Neural crest cell (in vitro differentiated cells): ENCODE measurements around the gene MRI1. TPM values are rescaled to one million over a fixed set of nuclear protein-coding genes. Genes with fewer than 3 reads are reported as not detected.
A peak's percentile ranks its signal among the peaks of the same experiment; 100 is the strongest.

Experiments
- DNase-seq: peaks from one replicate; pipeline ENCODE4 v3.0.0; 2021; ENCODE audit warnings: low read depth, mixed read lengths, low spot score
- H3K27ac Mint-ChIP-seq: one replicate; pipeline ENCODE4 v1.8.0; 2021; ENCODE audit warnings: mild to moderate bottlenecking, mixed read lengths; ENCODE audit not compliant: unreplicated experiment
- H3K27me3 Mint-ChIP-seq: 2 replicates; pipeline ENCODE4 v1.8.0; 2021; ENCODE audit warnings: low read depth, mild to moderate bottlenecking, mixed read lengths
- H3K36me3 Mint-ChIP-seq: 2 replicates; pipeline ENCODE4 v1.8.0; 2021; ENCODE audit warnings: low read depth, mild to moderate bottlenecking, mixed read lengths
- H3K4me1 Mint-ChIP-seq: 2 replicates; pipeline ENCODE4 v1.8.0; 2021; ENCODE audit warnings: mixed read lengths
- H3K4me3 Mint-ChIP-seq: one replicate; pipeline ENCODE4 v1.8.0; 2021; ENCODE audit warnings: mild to moderate bottlenecking, mixed read lengths
- H3K9me3 Mint-ChIP-seq: 2 replicates; pipeline ENCODE4 v1.8.0; 2021; ENCODE audit warnings: mixed read lengths
- CTCF ChIP-seq: fragments of 200-600 bp; sonication (generic); conservative IDR thresholded peaks from 2 replicates; pipeline ENCODE4 v1.5.0; 2021; ENCODE audit warnings: antibody characterized with exemption, mild to moderate bottlenecking
- total RNA-seq: library from RNA; stranded (reverse); gene quantifications from 2 replicates; pipeline ENCODE4 v1.2.1, GENCODE V29; 2021

MRI1 gene
- total RNA-seq, 1 donor from 2014 or later, result 24.0 TPM

- Mint-ChIP-seq H3K4me3 (peak overlapping the region; percentile 93), H3K27me3 (no peaks in the 10 kb centered on the region), H3K9me3 (no peaks in the 10 kb centered on the region), H3K27ac (no peak overlapping the region), H3K36me3 (peaks cover 10% of the 10 kb centered on the region), H3K4me1 (peaks cover 12% of the 10 kb centered on the region)
- no peak for DNase-seq
- no peak for TF ChIP-seq CTCF
These were observed 1.8 kb downstream of the MRI1 start for GRCh38 chr19:13766095-13766481.

DNA sequence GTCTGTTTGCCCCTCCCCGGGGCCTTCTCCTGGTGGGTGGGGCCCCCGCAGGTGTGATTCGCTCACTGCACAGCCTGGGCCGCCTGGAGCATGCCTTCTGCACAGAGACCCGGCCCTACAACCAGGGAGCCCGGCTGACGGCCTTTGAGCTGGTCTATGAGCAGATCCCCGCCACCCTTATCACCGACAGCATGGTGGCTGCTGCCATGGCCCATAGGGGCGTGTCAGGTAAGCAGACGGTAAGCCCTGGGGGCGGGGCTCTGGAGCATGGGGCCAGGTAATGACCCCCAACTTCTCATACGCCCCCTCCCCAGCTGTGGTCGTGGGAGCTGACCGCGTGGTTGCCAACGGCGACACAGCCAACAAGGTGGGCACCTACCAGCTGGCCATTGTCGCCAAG lies 4.2 kb downstream of the MRI1 start:
- Mint-ChIP-seq H3K9me3 (no peaks in the 10 kb centered on the region), H3K4me3 (no peak overlapping the region), H3K27me3 (no peaks in the 10 kb centered on the region), H3K4me1 (peaks cover 12% of the 10 kb centered on the region), H3K27ac (no peak overlapping the region), H3K36me3 (peaks cover 6% of the 10 kb centered on the region)
- no peak for DNase-seq
- TF ChIP-seq CTCF, result no peak

DNA sequence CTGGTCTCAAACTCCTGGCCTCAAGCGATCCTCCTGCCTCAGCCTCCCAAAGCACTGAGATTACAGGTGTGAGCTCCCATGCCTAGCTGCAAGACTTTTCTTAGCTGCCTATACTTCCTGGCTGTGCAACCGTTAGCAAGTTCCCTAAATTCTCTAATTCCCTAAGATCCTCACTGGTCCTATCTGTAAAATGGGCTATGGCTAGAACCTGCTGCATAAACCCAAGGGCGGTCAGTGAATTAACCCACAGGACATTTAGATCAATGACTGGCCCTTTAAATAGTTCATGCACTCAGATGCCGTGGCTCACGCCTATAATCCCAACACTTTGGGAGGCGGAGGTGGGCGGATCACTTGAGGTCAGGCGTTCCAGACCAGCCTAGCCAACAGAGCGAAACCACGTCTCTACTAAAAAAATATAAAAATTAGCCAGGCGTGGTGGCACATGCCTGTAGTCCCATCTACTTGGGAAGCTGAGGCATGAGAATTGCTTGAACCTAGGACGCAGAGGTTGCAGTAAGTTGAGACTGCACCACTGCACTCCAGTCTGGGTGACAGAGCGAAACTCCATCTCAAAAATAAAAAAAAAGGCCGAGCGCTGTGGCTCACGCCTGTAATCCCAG lies 5.8 kb downstream of the MRI1 start:
- Mint-ChIP-seq H3K4me3 (no peak overlapping the region), H3K9me3 (no peaks in the 10 kb centered on the region)
- DNase-seq, result no peak

GRCh38 chr19:13774217-13775191 lies 10.2 kb downstream of the MRI1 start, which contains the start of gene C19orf53:
Gene C19orf53 (plus strand): TSS chr19:13774456. CDS start chr19:13774478, 22 bp downstream.
- no peaks in the 10 kb centered on the region for H3K9me3 Mint-ChIP-seq
- H3K27ac Mint-ChIP-seq, result peak within 1 kb of the TSS; percentile 91
- no peaks in the 10 kb centered on the region for H3K27me3 Mint-ChIP-seq
- peak; percentile 86 for DNase-seq
- peak within 1 kb of the TSS; percentile 98 for H3K4me3 Mint-ChIP-seq
- TF ChIP-seq CTCF, result no peak
- H3K4me1 Mint-ChIP-seq, result peaks cover 22% of the 10 kb centered on the region
- peaks cover 12% of the 10 kb centered on the region for H3K36me3 Mint-ChIP-seq

More for the DNA sequence above, 5.8 kb downstream of the MRI1 start:
- H3K27ac Mint-ChIP-seq, result no peak overlapping the region
- peaks cover 14% of the 10 kb centered on the region for H3K4me1 Mint-ChIP-seq
- H3K36me3 Mint-ChIP-seq, result peaks cover 4% of the 10 kb centered on the region
- TF ChIP-seq CTCF, result no peak
- H3K27me3 Mint-ChIP-seq, result no peaks in the 10 kb centered on the region

DNA sequence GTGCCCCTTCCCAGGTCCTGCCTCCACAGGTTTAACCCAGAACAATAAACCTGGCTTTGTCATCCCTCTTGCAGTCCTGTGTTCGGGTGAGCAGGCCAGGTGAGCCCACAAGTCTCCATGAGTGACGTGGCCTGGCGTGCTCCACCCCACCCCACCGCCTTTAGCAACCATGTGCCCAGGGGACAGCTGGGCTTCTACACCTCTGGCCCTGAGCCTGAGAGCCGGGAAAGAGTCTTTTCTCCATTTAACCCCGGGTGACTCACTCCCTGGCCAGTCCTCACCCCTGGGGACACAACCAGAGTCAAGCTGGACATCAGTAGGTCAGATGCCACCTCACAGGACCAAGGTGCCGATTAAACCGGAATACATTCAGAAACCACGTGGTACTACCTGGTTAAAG lies 14.1 kb downstream of the MRI1 start:
- H3K9me3 Mint-ChIP-seq, result no peaks in the 10 kb centered on the region
- no peak for DNase-seq
- H3K27ac Mint-ChIP-seq, result no peak overlapping the region
- no peaks in the 10 kb centered on the region for H3K27me3 Mint-ChIP-seq
- H3K4me3 Mint-ChIP-seq, result peak overlapping the region; percentile 16
- H3K36me3 Mint-ChIP-seq, result peaks cover 8% of the 10 kb centered on the region
- TF ChIP-seq CTCF, result no peak
- peaks cover 38% of the 10 kb centered on the region for H3K4me1 Mint-ChIP-seq
